ENCODE results near the gene E2F7.

The E2F7 gene

DNA sequence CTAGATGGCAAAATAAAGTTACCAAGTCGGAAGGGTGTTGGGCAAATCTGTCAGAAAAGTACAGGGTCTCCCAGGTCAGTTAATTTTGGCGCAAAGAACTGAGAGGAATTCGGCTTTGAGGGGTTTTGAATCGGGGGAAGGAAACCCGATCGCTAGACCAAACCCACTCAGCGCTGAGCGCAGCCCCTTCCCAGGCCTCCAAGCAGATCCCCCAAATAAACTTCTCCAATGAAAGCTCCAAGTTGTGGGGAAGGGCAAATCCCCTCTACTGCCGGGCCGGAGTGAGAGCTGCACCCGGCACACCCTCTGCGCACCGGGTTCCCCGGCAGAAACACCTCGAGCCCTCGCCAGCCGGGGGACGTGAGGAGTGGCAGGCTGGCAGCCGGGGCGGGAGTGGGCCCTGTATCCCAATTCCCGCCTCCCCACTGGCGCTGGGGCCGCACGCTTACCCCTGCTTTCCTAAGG is 441 bp downstream of the E2F7 start:
- peak; percentile 53 for DNase-seq (ENCODE audit: low spot score)

DNA sequence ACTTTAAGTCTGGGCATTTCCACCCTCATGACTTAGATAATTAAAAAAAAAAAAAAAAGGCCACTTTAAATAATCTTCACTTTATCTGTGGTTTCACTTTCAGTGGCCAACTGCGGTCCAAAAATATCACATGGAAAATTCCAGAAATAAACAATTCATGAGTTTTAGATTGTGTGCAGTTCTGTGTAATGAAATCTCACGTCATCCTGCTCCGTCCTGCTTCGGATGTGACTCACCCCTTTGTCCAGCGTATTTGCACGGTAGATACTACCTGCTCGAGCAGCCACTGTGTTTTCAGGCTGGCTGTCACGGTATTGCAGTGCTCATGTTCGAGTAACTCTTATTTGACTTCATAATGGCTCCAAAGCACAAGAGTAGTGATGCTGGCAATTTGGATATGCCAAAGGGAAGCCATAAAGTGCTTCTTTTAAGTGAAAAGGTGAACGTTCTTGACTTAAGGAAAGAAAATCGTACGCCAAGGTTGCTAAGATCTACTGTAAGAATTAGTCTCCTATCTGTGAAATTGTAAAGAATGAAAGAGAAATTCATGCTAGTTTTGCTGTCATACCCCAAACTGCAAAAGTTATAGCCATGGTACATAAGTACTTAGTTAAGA is 2.4 kb downstream of the E2F7 start:
- DNase-seq (ENCODE audit: low spot score), result peak; percentile 94

GRCh38 chr12:77062396-77062795 is 3.0 kb downstream of the E2F7 start:
- DNase-seq (ENCODE audit: low spot score), result no peak

DNA sequence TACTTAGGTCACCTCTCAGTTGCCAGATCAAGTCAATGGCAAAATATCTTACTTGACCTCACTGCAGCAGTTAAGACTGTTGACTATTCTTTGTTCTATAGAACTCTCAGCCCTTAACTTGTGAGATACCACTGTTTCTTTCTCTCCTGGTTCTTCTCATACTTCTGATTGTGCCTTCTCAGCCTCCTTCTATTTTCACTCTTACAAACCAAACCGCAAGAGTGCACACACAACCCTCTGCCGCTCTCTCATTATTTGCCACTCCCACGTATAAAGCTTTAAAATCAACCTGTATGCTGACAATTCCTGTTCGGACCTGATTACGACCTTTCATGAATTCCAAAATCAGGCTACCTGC is 4.5 kb downstream of the E2F7 start:
- DNase-seq (ENCODE audit: low spot score), result no peak

- no peak for DNase-seq (ENCODE audit: low spot score)
Observed at GRCh38 chr12:77060136-77060882, 5.1 kb downstream of the E2F7 start.

GRCh38 chr12:77058740-77059139 is 6.6 kb downstream of the E2F7 start:
- DNase-seq (ENCODE audit: low spot score), result no peak

GRCh38 chr12:77054851-77055250 is 10.5 kb downstream of the E2F7 start:
- DNase-seq (ENCODE audit: low spot score), result no peak

DNA sequence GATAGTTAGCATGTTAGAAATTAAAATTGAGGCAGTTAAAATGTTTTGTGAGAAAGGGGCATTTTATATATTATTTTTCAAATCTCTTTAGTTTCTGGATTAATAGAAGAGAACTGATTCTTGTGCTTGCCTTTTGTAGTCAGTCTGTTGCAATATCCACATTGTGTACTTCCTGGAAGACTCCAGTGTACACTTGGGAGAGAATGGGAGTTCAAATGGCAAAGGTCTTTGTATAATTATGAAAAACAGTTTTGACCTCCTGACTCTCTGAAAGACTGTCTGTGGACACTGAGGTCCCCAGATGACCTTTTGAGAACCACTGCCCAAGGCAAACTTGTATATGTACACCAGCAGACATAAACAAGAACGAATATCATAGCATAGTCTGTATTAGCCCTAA is 12.1 kb downstream of the E2F7 start:
- DNase-seq (ENCODE audit: low spot score), result no peak

GRCh38 chr12:77049767-77050353 is 15.5 kb downstream of the E2F7 start:
- peak; percentile 76 for DNase-seq (ENCODE audit: low spot score)

DNA sequence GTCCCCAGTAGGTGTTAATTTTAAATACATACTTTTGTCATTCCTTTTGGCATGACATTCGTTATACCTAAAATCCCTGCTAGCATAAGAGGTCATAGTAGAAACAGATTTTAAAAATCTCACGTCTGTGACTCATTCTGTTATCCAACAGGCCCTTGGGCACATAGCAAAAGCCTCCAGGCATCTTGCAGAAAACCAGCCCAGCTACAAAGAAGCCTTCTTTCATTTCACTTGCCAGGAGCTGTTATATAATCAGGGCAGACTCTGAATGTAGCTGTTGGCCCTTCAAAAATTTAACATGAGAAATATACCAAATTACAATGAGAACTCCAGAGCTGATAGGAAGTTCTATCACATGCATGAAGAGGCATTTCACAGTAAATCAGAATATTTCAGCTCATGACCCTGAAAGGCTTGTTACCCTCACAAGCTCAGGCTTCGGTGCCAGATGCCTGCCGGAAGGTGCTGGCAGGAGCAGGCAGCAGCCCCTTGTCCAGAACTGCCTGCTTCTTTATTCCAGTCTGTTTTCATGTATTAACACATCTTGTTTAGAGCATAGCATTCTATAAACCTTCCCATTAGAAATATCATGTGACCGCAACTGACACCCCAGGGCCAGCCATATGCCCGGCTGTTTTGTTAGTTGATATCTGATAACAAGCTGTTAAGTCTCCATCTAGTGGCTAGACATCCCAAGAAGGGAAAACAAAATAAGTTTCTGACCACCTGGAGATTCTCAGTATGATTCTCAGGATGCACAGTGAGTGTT is 17.8 kb downstream of the E2F7 start:
- DNase-seq (ENCODE audit: low spot score), result no peak

DNA sequence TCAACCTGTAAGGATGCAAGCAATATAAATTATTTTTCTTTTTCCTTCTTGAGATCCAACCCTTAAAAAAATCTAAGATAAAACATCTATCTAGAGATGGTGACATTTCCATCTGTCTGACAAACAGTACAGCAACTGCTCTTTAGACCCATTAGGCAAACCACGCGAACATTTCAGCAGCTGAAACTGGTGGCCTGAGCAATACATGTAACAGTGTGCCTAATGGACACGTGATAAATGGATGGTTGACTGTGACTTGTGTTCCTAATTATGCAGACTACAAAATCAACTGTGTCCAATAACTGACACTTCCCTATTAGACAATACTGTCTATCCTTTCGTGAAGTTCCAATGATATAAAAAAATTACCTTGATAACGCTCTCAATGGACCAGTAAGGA is 18.9 kb downstream of the E2F7 start:
- DNase-seq (ENCODE audit: low spot score), result no peak

GRCh38 chr12:77045183-77045582 is 20.2 kb downstream of the E2F7 start:
- DNase-seq (ENCODE audit: low spot score), result no peak

DNA sequence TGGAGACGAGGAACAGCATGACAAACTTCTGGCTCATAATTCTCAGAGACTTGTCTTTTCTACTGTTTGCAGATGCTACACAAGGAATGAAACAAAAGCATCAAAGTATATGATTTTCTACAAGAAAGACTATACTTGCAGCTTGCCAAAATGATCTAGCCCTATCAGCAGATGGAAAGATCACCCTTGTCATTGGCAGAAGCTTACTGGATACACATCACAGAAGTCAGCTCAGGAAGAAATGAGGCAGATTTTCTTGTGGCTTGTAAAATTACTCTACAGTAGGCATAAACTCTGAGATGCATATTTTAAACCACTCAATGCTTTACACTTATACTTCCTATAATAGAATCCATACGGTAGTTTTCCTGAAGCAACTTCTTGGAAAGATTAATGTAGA is 20.6 kb downstream of the E2F7 start:
- DNase-seq (ENCODE audit: low spot score), result no peak

DNA sequence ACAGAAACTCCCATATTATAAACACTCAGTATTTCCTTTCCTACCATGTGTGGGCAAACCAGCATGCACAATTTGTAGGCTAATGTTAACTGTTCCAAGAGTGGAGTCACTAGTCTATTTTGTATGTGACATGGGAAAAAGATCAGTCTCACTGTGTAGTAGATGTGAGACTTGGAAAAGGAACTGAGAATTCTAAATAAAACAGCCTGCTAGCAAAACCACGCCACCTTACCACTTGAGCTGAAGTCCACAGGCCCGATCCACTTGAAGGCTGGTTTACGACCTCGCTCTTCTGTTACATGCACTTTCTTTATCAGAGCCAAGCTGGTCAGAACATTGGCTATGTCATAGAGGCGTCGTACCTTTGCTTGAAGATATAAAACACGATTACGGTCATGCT is 22.5 kb downstream of the E2F7 start:
- DNase-seq (ENCODE audit: low spot score), result no peak

GRCh38 chr12:77040231-77040630 is 25.1 kb downstream of the E2F7 start:
- DNase-seq (ENCODE audit: low spot score), result no peak

DNA sequence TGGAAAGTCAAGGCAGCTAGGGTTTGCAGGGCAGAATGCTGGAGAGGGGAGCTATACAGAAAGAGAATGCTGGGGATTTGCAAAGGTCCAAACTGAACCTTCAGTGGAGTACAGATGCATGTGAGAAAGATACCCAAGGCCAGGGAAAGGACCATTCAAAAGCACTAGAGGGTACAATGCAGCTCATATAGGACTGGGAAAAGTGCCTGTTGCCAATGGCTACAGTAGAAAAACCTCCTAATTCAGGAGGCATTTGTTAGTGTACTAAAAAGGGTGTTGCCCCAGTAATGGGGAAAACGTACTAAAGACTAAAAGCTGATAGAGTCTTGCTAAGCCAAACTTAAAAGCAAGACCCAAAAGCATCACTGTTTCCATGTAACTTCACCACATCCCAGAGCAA is 30.1 kb downstream of the E2F7 start:
- no peak for DNase-seq (ENCODE audit: low spot score)

- DNase-seq (ENCODE audit: low spot score), result no peak
Observed at GRCh38 chr12:77033658-77034536, 31.5 kb downstream of the E2F7 start.

DNA sequence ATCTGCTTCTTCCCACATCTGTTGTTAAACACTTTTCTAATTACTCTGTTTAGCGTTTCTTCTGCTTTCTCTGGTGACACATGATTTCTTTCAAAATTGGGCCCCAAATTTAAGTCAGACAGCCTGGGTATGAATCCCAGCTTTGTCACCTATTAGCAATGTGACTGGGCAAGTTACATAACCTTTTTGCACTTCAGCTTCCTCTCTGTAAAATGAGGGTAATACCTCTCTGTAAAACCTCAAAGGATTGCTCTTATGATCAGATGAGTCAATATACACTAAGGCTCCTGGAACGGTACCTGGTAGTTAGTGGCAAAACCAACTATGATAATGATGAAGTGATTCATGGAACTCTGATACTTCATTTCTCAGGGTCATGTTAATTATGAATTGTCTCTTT is 33.0 kb downstream of the E2F7 start:
- DNase-seq (ENCODE audit: low spot score), result peak; percentile 63

GRCh38 chr12:77031745-77032144 is 33.6 kb downstream of the E2F7 start:
- peak; percentile 14 for DNase-seq (ENCODE audit: low spot score)

DNA sequence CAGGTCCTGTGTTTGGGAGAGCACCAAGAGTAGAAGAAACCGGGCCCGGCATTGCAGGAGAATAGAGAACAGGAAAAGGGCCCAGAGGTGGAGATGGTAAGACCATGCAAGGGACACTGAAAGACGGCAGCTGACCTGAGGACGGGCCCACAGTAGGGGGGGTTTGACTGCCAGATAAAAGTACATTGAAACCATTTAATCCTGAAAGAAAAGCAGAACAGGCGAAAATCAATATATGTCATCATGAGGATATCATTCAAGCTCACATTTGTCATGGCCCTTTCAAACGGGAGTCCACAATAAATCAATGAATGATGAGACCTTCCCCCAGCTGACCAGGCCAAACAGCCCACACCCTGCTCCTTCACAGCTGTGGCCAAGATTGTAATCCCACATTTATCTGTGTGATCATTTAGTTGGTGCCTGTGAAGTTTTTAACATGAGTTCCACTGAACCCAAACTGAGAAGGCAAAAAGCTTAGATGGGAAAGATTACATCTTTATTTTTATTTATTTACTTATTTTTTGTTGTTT is 39.5 kb downstream of the E2F7 start:
- no peak for DNase-seq (ENCODE audit: low spot score)

DNA sequence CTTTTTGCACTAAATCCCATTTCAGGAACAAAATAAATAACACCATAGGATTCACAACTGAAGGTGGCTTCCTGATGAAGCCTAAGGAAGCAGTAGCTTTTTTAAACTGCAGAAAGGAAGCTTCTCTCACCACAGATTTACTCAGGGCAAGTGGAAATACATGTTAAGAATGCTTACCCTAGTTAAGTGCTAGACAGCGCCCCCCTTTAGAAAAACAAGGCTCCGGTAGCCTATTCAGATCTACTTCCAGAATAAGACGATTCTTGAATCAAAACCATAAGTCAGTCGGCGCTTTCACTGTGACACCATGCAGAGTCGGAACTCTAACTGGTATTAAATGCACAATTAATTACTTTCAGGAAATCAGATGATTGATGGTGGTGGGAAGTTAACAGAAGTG is 41.9 kb downstream of the E2F7 start:
- no peak for DNase-seq (ENCODE audit: low spot score)

GRCh38 chr12:77019920-77020319 is 45.4 kb downstream of the E2F7 start:
- no peak for DNase-seq (ENCODE audit: low spot score)

All from RKO (cell line).